Ovary (tissue), 9 donors: ENCODE measurements around the gene FLNB. TPM values are rescaled to one million over a fixed set of nuclear protein-coding genes. Genes with fewer than 3 reads are reported as not detected.

Source experiments
- DNase-seq, 5 donors: peaks; one replicate each; pipeline ENCODE4 v3.0.0-alpha.2; 2019 to 2020
- H3K27ac ChIP-seq, 2 donors: fragments of 200-600 bp; one replicate each; pipeline versions ENCODE4 v1.5.1 to v1.8.0; 2019 to 2022
- H3K27me3 ChIP-seq: fragments of 200-600 bp; one replicate; pipeline ENCODE4 v1.8.0; 2022
- H3K36me3 ChIP-seq: fragments of 200-600 bp; sonication (generic); one replicate; pipeline ENCODE4 v1.5.1; 2019
- H3K4me1 ChIP-seq: one replicate; pipeline ENCODE4 v1.8.1; 2013; ENCODE audit warnings: mild to moderate bottlenecking, moderate library complexity; ENCODE audit not compliant: insufficient read depth
- H3K4me3 ChIP-seq: fragments of 200-600 bp; sonication (generic); one replicate; pipeline ENCODE4 v1.5.1; 2017
- H3K9me3 ChIP-seq, 2 donors: fragments of 200-600 bp in 1 of 2; sonication (generic) in 1 of 2; one replicate each; pipeline versions ENCODE4 v1.5.1 to v1.8.1; 2013 to 2019; ENCODE audit warnings: mild to moderate bottlenecking in 1 of 2, moderate library complexity in 1 of 2
- EP300 ChIP-seq: sonication (generic); formaldehyde crosslinking; IDR thresholded peaks from one replicate; pipeline ENCODE4 v1.6.1; 2017; ENCODE audit warnings: antibody characterized with exemption
- POLR2A ChIP-seq: fragments of 450-650 bp; IDR thresholded peaks from one replicate; pipeline ENCODE4 v1.6.1; 2017; ENCODE audit warnings: antibody characterized with exemption, mild to moderate bottlenecking, moderate library complexity
- WGBS, 3 donors: extraction: QIAGEN DNeasy Blood & Tissue Kit in 1 of 3; methylation state at CpG; one replicate each; pipeline versions ENCODE4 v1.1.5 to v1.1.7; 2013 to 2017; 5-methylcytosine and 5-hydroxymethylcytosine counted together
- intact Hi-C, 4 donors: fragments of 100-400 bp; cut with DNase I; formaldehyde crosslinking; loops; one replicate each; pipeline versions ENCODE4 v1.11.0 to v1.15.1; 2022 to 2023
- polyA plus RNA-seq, 2 donors: library from polyadenylated mRNA; stranded (reverse); fragments of 200-250 nt in 1 of 2; fragments of 350-450 nt in 1 of 2; fragmentation: Illumina TruSeq in 1 of 2; extraction: RNeasy Lipid Tissue Mini Kit (QIAGEN cat#74804) in 1 of 2; gene quantifications; one replicate each; pipeline ENCODE4 v1.2.3, GENCODE V29; 2013 to 2014
- total RNA-seq, 7 donors: library from RNA; depleted of rRNA in 2 of 7; stranded (reverse); fragments of >200 nt in 2 of 7; fragmentation: NEBNext Ultra II Directional in 3 of 7; extraction: Animal tissue kit (Norgen Biotek cat#: 25700) in 3 of 7; gene quantifications; one replicate each; pipeline versions ENCODE4 v1.1.0 to v1.2.4, GENCODE V29; 2016 to 2023
- TF ChIP-seq, protein P1 (sequence below), 3 donors: fragments of 450-650 bp in 2 of 3; fragments of 200-600 bp in 1 of 3; IDR thresholded peaks; one replicate each; pipeline versions ENCODE4 v1.5.1 to v1.8.0; 2016 to 2022; ENCODE audit warnings: antibody characterized with exemption in 3 of 3, mild to moderate bottlenecking in 1 of 3
- donor health status: DM: no; HTN: no; CAD: no; lungs with moderate emphysema.
- donor health status: DM: no; HTN: no; CAD: no.
- donor health status: Bipolar disorder and iron deficiency.
- donor health status: DM: yes; HTN: yes; CAD: no.
- donor health status: DM: no; HTN: no; CAD: no.
- donor health status: DM: yes; HTN: yes; CAD: no.

Gene FLNB
- total and polyA plus RNA-seq, 9 donors, result 51.9 to 190 (median 126) TPM

DNA sequence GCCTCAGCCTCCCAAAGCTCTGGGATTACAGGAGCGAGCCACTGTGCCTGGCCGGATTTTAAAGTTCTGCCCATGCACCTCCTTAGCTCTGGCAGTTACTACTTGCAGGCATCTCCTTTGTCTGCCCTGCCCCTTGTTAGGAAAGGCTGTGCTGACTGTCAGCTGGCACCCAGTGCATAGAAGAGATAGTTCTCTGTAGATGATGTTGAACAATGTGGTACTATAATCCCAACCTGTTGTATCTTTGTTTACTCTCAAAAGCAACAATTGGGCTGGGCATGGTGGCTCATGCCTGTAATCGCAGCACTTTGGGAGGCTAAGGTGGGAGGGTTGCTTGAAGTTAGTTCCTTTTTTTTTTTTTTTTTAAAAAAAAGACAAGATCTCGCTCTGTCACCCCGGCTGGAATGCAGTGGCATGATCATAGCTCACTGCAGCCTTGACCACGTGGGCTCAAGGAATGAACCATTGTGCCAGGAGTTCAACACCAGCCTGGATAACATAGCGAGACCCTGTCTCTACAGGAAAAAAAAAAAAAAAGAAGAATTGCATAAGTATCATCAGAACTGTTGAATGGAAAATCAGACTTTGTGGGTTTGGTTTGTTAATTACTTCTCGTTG, 30.6 kb downstream of the FLNB start:
- Histone ChIP-seq H3K27me3 (no peaks in the 10 kb centered on the region), H3K9me3 (no peaks in the 10 kb centered on the region), H3K4me1 (peaks cover 18% of the 10 kb centered on the region), H3K4me3 (no peak overlapping the region), H3K27ac (no peak overlapping the region), H3K36me3 (no peaks in the 10 kb centered on the region)
- WGBS, 3 donors, result 89 to 92% (median 89%) methylated on average over 8 of the region's 8 CpGs
- intact Hi-C loops, result no loop called here
- no peak for DNase-seq
- TF ChIP-seq, protein P1, sequence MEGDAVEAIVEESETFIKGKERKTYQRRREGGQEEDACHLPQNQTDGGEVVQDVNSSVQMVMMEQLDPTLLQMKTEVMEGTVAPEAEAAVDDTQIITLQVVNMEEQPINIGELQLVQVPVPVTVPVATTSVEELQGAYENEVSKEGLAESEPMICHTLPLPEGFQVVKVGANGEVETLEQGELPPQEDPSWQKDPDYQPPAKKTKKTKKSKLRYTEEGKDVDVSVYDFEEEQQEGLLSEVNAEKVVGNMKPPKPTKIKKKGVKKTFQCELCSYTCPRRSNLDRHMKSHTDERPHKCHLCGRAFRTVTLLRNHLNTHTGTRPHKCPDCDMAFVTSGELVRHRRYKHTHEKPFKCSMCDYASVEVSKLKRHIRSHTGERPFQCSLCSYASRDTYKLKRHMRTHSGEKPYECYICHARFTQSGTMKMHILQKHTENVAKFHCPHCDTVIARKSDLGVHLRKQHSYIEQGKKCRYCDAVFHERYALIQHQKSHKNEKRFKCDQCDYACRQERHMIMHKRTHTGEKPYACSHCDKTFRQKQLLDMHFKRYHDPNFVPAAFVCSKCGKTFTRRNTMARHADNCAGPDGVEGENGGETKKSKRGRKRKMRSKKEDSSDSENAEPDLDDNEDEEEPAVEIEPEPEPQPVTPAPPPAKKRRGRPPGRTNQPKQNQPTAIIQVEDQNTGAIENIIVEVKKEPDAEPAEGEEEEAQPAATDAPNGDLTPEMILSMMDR (IDR thresholded peaks at IDR 0.05), result no peak
- no peak for TF ChIP-seq POLR2A
- no peak for TF ChIP-seq EP300

DNA sequence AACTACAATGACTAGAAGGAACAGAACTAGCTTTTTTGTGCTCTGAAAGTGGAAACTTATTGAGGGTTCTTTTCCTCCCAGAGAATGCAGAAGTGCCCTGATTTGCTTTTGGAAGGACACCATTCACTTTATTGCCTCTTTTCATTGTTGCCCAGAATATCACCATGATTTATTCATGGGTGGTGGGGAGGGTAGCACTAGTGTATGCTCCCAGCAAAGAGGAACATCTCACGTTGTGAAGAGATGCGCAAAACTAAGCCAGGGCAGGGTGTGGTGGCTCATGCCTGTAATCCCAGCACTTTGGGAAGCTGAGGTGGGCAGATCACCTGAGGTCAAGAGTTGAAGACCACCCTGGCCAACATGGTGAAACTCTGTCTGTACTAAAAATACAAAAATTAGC, 31.4 kb downstream of the FLNB start:
- peaks cover 20% of the 10 kb centered on the region for H3K4me1 ChIP-seq
- H3K36me3 ChIP-seq, result no peaks in the 10 kb centered on the region
- intact Hi-C loops, result no loop called here
- WGBS, 3 donors, result 83 to 86% (median 85%) methylated on average over 2 of the region's 2 CpGs
- no peak overlapping the region for H3K27ac ChIP-seq
- TF ChIP-seq POLR2A (no peak), EP300 (no peak)
- TF ChIP-seq, protein P1 (IDR thresholded peaks at IDR 0.05), result no peak
- DNase-seq, result no peak
- no peaks in the 10 kb centered on the region for H3K27me3 ChIP-seq
- H3K9me3 ChIP-seq, result no peaks in the 10 kb centered on the region
- no peak overlapping the region for H3K4me3 ChIP-seq

DNA sequence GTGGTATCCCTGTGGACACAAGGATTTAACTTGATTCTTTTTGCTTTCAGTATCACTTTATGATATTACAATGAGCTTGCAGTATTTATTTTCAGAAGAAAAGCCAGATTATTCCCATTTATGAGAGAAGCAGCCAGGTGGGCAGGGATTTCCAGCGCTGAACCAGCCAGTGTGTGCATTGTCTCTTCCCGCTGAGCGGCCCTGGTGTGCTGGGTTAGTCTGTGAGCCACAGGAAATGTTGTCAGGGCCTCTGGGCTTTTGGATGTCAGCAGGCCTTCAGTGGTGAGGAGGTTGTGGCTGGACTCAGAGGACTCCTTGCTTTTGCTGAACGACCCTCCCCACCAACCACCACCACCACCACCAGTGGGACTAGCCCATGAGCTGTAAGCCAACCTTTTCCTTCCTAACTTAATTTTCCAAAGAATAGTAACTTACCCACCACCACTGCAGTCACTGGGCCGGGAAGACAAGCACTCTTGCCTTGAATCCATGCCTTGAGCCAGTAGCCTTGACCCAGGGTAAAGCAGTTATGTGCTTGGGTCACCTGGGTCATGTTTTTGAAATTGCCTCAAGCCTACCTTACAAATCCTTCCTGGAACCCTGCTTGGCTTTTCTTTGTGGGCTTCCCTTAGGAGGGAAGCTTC, 33.1 kb downstream of the FLNB start:
- intact Hi-C loops, result no loop called here
- Histone ChIP-seq H3K9me3 (no peaks in the 10 kb centered on the region), H3K27me3 (no peaks in the 10 kb centered on the region), H3K4me3 (no peak overlapping the region), H3K27ac (peak overlapping the region in 1 of 2 donors; percentile 19), H3K36me3 (no peaks in the 10 kb centered on the region), H3K4me1 (peaks cover 20% of the 10 kb centered on the region)
- WGBS, 3 donors, result 39 to 69% (median 52%) methylated on average over 5 of the region's 5 CpGs
- TF ChIP-seq, protein P1 (IDR thresholded peaks at IDR 0.05), result no peak
- no peak for TF ChIP-seq EP300
- no peak for TF ChIP-seq POLR2A
- peak in 2 of 5 donors; percentile 44 to 52 for DNase-seq

GRCh38 chr3:58041826-58042324, 33.7 kb downstream of the FLNB start:
- Histone ChIP-seq H3K4me1 (peaks cover 20% of the 10 kb centered on the region), H3K27ac (peak overlapping the region in 1 of 2 donors; percentile 19), H3K27me3 (no peaks in the 10 kb centered on the region), H3K4me3 (no peak overlapping the region), H3K36me3 (no peaks in the 10 kb centered on the region), H3K9me3 (no peaks in the 10 kb centered on the region)
- intact Hi-C loops, result no loop called here
- TF ChIP-seq EP300, result no peak
- TF ChIP-seq, protein P1 (IDR thresholded peaks at IDR 0.05), result no peak
- no peak for TF ChIP-seq POLR2A
- DNase-seq, result no peak
- 52 to 58% (median 57%) methylated on average over 2 of the region's 2 CpGs for WGBS, 3 donors
